ENCODE measurements around the gene BLOC1S3.

The BLOC1S3 gene

GRCh38 chr19:45139286-45140143 lies 39.1 kb upstream of the BLOC1S3 start:
- H3K27ac ChIP-seq (ENCODE audit: low read depth, low read length) = no peak overlapping the region
- H3K4me3 ChIP-seq (ENCODE audit: low read depth, low read length) = no peak overlapping the region
- no peaks in the 10 kb centered on the region for H3K36me3 ChIP-seq (ENCODE audit: insufficient read depth, low read length)
- no peaks in the 10 kb centered on the region for H3K27me3 ChIP-seq (ENCODE audit: insufficient read depth, low read length)
- H2AFZ ChIP-seq (ENCODE audit: low read length, unreplicated experiment) = no peak overlapping the region
- no peaks in the 10 kb centered on the region for H3K4me1 ChIP-seq (ENCODE audit: control insufficient read depth, insufficient read depth, low read length, unreplicated experiment)
- H3K79me2 ChIP-seq (ENCODE audit: control insufficient read depth, insufficient read depth, low read length, unreplicated experiment) = no peaks in the 10 kb centered on the region

- Histone ChIP-seq H3K79me2 (ENCODE audit: control insufficient read depth, insufficient read depth, low read length, unreplicated experiment) (no peaks in the 10 kb centered on the region), H3K27me3 (ENCODE audit: insufficient read depth, low read length) (no peaks in the 10 kb centered on the region), H3K4me3 (ENCODE audit: low read depth, low read length) (no peak overlapping the region), H3K27ac (ENCODE audit: low read depth, low read length) (no peak overlapping the region), H2AFZ (ENCODE audit: low read length, unreplicated experiment) (no peak overlapping the region), H3K4me1 (ENCODE audit: control insufficient read depth, insufficient read depth, low read length, unreplicated experiment) (no peaks in the 10 kb centered on the region), H3K36me3 (ENCODE audit: insufficient read depth, low read length) (no peaks in the 10 kb centered on the region)
Observed at GRCh38 chr19:45140144-45140503, 38.5 kb upstream of the BLOC1S3 start.

- H3K36me3 ChIP-seq (ENCODE audit: insufficient read depth, low read length) = no peaks in the 10 kb centered on the region
Observed at GRCh38 chr19:45140533-45140932, 38.1 kb upstream of the BLOC1S3 start.

GRCh38 chr19:45141203-45141900 lies 37.2 kb upstream of the BLOC1S3 start:
- Histone ChIP-seq H3K79me2 (ENCODE audit: control insufficient read depth, insufficient read depth, low read length, unreplicated experiment) (no peaks in the 10 kb centered on the region), H3K4me3 (ENCODE audit: low read depth, low read length) (no peak overlapping the region), H3K4me1 (ENCODE audit: control insufficient read depth, insufficient read depth, low read length, unreplicated experiment) (no peaks in the 10 kb centered on the region), H3K27ac (ENCODE audit: low read depth, low read length) (no peak overlapping the region), H2AFZ (ENCODE audit: low read length, unreplicated experiment) (no peak overlapping the region), H3K36me3 (ENCODE audit: insufficient read depth, low read length) (no peaks in the 10 kb centered on the region), H3K27me3 (ENCODE audit: insufficient read depth, low read length) (no peaks in the 10 kb centered on the region)

More at GRCh38 chr19:45140533-45140932, 38.1 kb upstream of the BLOC1S3 start:
- Histone ChIP-seq H3K27ac (ENCODE audit: low read depth, low read length) (no peak overlapping the region), H3K4me1 (ENCODE audit: control insufficient read depth, insufficient read depth, low read length, unreplicated experiment) (no peaks in the 10 kb centered on the region), H3K27me3 (ENCODE audit: insufficient read depth, low read length) (no peaks in the 10 kb centered on the region), H3K79me2 (ENCODE audit: control insufficient read depth, insufficient read depth, low read length, unreplicated experiment) (no peaks in the 10 kb centered on the region), H2AFZ (ENCODE audit: low read length, unreplicated experiment) (no peak overlapping the region), H3K4me3 (ENCODE audit: low read depth, low read length) (no peak overlapping the region)

GRCh38 chr19:45142016-45142725 lies 36.4 kb upstream of the BLOC1S3 start:
- H3K27ac ChIP-seq (ENCODE audit: low read depth, low read length) = no peak overlapping the region
- no peaks in the 10 kb centered on the region for H3K36me3 ChIP-seq (ENCODE audit: insufficient read depth, low read length)
- H3K79me2 ChIP-seq (ENCODE audit: control insufficient read depth, insufficient read depth, low read length, unreplicated experiment) = no peaks in the 10 kb centered on the region
- no peaks in the 10 kb centered on the region for H3K27me3 ChIP-seq (ENCODE audit: insufficient read depth, low read length)
- no peak overlapping the region for H2AFZ ChIP-seq (ENCODE audit: low read length, unreplicated experiment)
- no peaks in the 10 kb centered on the region for H3K4me1 ChIP-seq (ENCODE audit: control insufficient read depth, insufficient read depth, low read length, unreplicated experiment)
- H3K4me3 ChIP-seq (ENCODE audit: low read depth, low read length) = no peak overlapping the region

GRCh38 chr19:45142726-45143110 lies 35.9 kb upstream of the BLOC1S3 start:
- H3K4me1 ChIP-seq (ENCODE audit: control insufficient read depth, insufficient read depth, low read length, unreplicated experiment) = no peaks in the 10 kb centered on the region
- H2AFZ ChIP-seq (ENCODE audit: low read length, unreplicated experiment) = no peak overlapping the region
- no peak overlapping the region for H3K4me3 ChIP-seq (ENCODE audit: low read depth, low read length)
- H3K79me2 ChIP-seq (ENCODE audit: control insufficient read depth, insufficient read depth, low read length, unreplicated experiment) = no peaks in the 10 kb centered on the region
- H3K27me3 ChIP-seq (ENCODE audit: insufficient read depth, low read length) = no peaks in the 10 kb centered on the region
- H3K27ac ChIP-seq (ENCODE audit: low read depth, low read length) = no peak overlapping the region
- H3K36me3 ChIP-seq (ENCODE audit: insufficient read depth, low read length) = no peaks in the 10 kb centered on the region

GRCh38 chr19:45144431-45145269 lies 33.9 kb upstream of the BLOC1S3 start:
- Histone ChIP-seq H3K4me3 (ENCODE audit: low read depth, low read length) (no peak overlapping the region), H3K79me2 (ENCODE audit: control insufficient read depth, insufficient read depth, low read length, unreplicated experiment) (no peaks in the 10 kb centered on the region), H3K36me3 (ENCODE audit: insufficient read depth, low read length) (no peaks in the 10 kb centered on the region), H3K4me1 (ENCODE audit: control insufficient read depth, insufficient read depth, low read length, unreplicated experiment) (no peaks in the 10 kb centered on the region), H2AFZ (ENCODE audit: low read length, unreplicated experiment) (no peak overlapping the region), H3K27ac (ENCODE audit: low read depth, low read length) (no peak overlapping the region), H3K27me3 (ENCODE audit: insufficient read depth, low read length) (no peaks in the 10 kb centered on the region)

- H3K27ac ChIP-seq (ENCODE audit: low read depth, low read length) = no peak overlapping the region
- H3K36me3 ChIP-seq (ENCODE audit: insufficient read depth, low read length) = no peaks in the 10 kb centered on the region
- H3K4me1 ChIP-seq (ENCODE audit: control insufficient read depth, insufficient read depth, low read length, unreplicated experiment) = no peaks in the 10 kb centered on the region
- H2AFZ ChIP-seq (ENCODE audit: low read length, unreplicated experiment) = no peak overlapping the region
- H3K27me3 ChIP-seq (ENCODE audit: insufficient read depth, low read length) = no peaks in the 10 kb centered on the region
- H3K79me2 ChIP-seq (ENCODE audit: control insufficient read depth, insufficient read depth, low read length, unreplicated experiment) = no peaks in the 10 kb centered on the region
- H3K4me3 ChIP-seq (ENCODE audit: low read depth, low read length) = no peak overlapping the region
Observed at GRCh38 chr19:45145270-45146189, 33.1 kb upstream of the BLOC1S3 start.

GRCh38 chr19:45146251-45146650 lies 32.3 kb upstream of the BLOC1S3 start:
- H3K27ac ChIP-seq (ENCODE audit: low read depth, low read length) = no peak overlapping the region
- no peaks in the 10 kb centered on the region for H3K27me3 ChIP-seq (ENCODE audit: insufficient read depth, low read length)
- no peak overlapping the region for H2AFZ ChIP-seq (ENCODE audit: low read length, unreplicated experiment)
- H3K79me2 ChIP-seq (ENCODE audit: control insufficient read depth, insufficient read depth, low read length, unreplicated experiment) = no peaks in the 10 kb centered on the region
- no peaks in the 10 kb centered on the region for H3K4me1 ChIP-seq (ENCODE audit: control insufficient read depth, insufficient read depth, low read length, unreplicated experiment)
- H3K36me3 ChIP-seq (ENCODE audit: insufficient read depth, low read length) = no peaks in the 10 kb centered on the region
- no peak overlapping the region for H3K4me3 ChIP-seq (ENCODE audit: low read depth, low read length)
